Measurements from ENCODE around the gene MED4.
A peak's percentile ranks its signal among the peaks of the same experiment; 100 is the strongest.

Gene MED4

GRCh38 chr13:48043789-48044503, 51.0 kb downstream of the MED4 start:
- no peak for TF ChIP-seq CTCF (conservative IDR thresholded peaks at IDR 0.05)
- no peak overlapping the region for H3K27ac ChIP-seq

- TF ChIP-seq CTCF (conservative IDR thresholded peaks at IDR 0.05), result no peak
Measured at GRCh38 chr13:48042894-48043293, 52.0 kb downstream of the MED4 start.

DNA sequence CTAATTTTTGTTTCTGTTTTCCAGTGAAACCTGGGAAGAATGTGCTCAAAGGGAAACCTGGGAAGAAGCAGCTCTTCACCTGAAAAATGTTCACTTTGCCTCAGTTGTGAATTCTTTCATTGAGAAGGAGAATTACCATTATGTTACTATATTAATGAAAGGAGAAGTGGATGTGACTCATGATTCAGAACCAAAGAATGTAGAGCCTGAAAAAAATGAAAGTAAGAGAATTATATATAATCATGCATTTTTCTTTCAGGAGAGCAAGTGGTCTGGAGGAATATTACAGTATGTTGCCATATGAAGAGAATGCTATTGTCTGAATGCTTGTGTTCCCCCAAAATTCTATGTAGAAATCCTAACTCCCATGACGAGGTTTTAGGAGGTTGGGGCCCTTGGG, 54.0 kb downstream of the MED4 start:
- H3K27ac ChIP-seq, result no peak overlapping the region

More at GRCh38 chr13:48042894-48043293, 52.0 kb downstream of the MED4 start:
- H3K27ac ChIP-seq, result no peak overlapping the region

GRCh38 chr13:48040049-48040448, 54.9 kb downstream of the MED4 start:
- no peak overlapping the region for H3K27ac ChIP-seq
- no peak for TF ChIP-seq CTCF (conservative IDR thresholded peaks at IDR 0.05)

More for the DNA sequence above, 54.0 kb downstream of the MED4 start:
- no peak for TF ChIP-seq CTCF (conservative IDR thresholded peaks at IDR 0.05)

DNA sequence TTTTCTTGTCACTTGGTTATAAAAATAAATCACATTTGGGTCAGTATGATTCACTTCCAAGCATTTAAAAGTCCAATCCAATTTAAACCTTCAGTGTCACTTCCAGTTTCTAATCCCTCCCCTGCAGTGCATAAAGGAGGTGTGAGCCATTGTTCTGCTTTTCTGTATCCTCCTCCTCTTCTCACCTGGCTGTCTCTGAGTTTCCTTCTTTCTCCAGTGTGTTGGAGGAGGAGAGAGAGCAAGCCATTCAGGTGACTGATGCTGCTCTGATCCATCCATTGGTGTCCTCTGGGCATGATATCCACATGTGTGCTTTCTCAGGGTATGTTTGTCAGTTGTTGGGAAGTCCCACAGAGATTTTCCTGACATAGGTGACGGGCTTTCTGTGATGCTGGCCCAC, 56.1 kb downstream of the MED4 start:
- TF ChIP-seq CTCF (conservative IDR thresholded peaks at IDR 0.05), result no peak
- peak overlapping the region; percentile 92 for H3K27ac ChIP-seq

GRCh38 chr13:48037346-48038173, 57.3 kb downstream of the MED4 start, which contains the start of gene NUDT15:
NUDT15 (plus strand) TSS chr13:48037726; CDS start chr13:48037747, 21 bp downstream.
- peak; percentile 97 for TF ChIP-seq CTCF (conservative IDR thresholded peaks at IDR 0.05)
- peak within 1 kb of the TSS; percentile 92 for H3K27ac ChIP-seq

- H3K27ac ChIP-seq, result no peak overlapping the region
- no peak for TF ChIP-seq CTCF (conservative IDR thresholded peaks at IDR 0.05)
Measured at GRCh38 chr13:48029859-48030258, 65.0 kb downstream of the MED4 start.
